ENCODE measurements around the gene PRAMEF27.
"Not testable (repeated sequence)": the region's sequence is repeated elsewhere in the genome, so short reads cannot be mapped to it uniquely, and the experiment has no call there.

PRAMEF27 gene

GRCh38 chr1:13056475-13056874, at the start of gene PRAMEF27:
TSS of gene PRAMEF27 (minus strand) at chr1:13056575. CDS start at chr1:13053659, 2,916 bp downstream.
- not testable (repeated sequence) for DNase-seq

GRCh38 chr1:13070474-13070873, 14.1 kb upstream of the PRAMEF27 start, which contains the start of gene PRAMEF25:
TSS of gene PRAMEF25 (plus strand) at chr1:13070774. CDS start at chr1:13073694, 2,920 bp downstream.
- not testable (repeated sequence) for DNase-seq

GRCh38 chr1:13019846-13020245, 36.5 kb downstream of the PRAMEF27 start:
- not testable (repeated sequence) for DNase-seq

GRCh38 chr1:13011932-13012331, 44.4 kb downstream of the PRAMEF27 start:
- DNase-seq = not testable (repeated sequence)

- not testable (repeated sequence) for DNase-seq
These were observed 47.0 kb downstream of the PRAMEF27 start for GRCh38 chr1:13009348-13009747.

- not testable (repeated sequence) for DNase-seq
These were observed 50.6 kb downstream of the PRAMEF27 start for GRCh38 chr1:13005732-13006131.
